Activated T-helper 17 cell treated with anti-CD3 and anti-CD28 coated beads, Interleukin-2, amount 50 U/mL, for 72 hours (primary cell): ENCODE measurements around the gene DNAJC16. TPM values are rescaled to one million over a fixed set of nuclear protein-coding genes. Genes with fewer than 3 reads are reported as not detected.
A peak's percentile ranks its signal among the peaks of the same experiment; 100 is the strongest.
"Not testable (repeated sequence)": the region's sequence is repeated elsewhere in the genome, so short reads cannot be mapped to it uniquely, and the experiment has no call there.

Source experiments
- ATAC-seq: fragments of 150-1000 bp; cut with Tn5 transposase; replicated peaks from 2 replicates; pipeline ENCODE4 v1.10.0; 2021; ENCODE audit warnings: mild to moderate bottlenecking, moderate library complexity
- H3K27ac Mint-ChIP-seq: one replicate; pipeline ENCODE4 v1.8.0; 2022; ENCODE audit warnings: mixed read lengths
- H3K27me3 Mint-ChIP-seq: one replicate; pipeline ENCODE4 v1.8.0; 2022; ENCODE audit warnings: mixed read lengths
- H3K36me3 Mint-ChIP-seq: one replicate; pipeline ENCODE4 v1.8.0; 2022; ENCODE audit warnings: low read depth, mild to moderate bottlenecking, mixed read lengths
- H3K4me1 Mint-ChIP-seq: one replicate; pipeline ENCODE4 v1.8.0; 2022; ENCODE audit warnings: mixed read lengths
- H3K4me3 Mint-ChIP-seq: one replicate; pipeline ENCODE4 v1.8.0; 2022; ENCODE audit warnings: mild to moderate bottlenecking, mixed read lengths
- H3K9me3 Mint-ChIP-seq: one replicate; pipeline ENCODE4 v1.8.0; 2022; ENCODE audit warnings: mixed read lengths
- total RNA-seq, 2 donors: library from RNA; stranded (reverse); gene quantifications; one replicate each; pipeline ENCODE4 v1.2.3, GENCODE V29; 2022

Gene DNAJC16
- total RNA-seq, 2 donors from 2014 or later, result 8.6 to 10.0 TPM

DNA sequence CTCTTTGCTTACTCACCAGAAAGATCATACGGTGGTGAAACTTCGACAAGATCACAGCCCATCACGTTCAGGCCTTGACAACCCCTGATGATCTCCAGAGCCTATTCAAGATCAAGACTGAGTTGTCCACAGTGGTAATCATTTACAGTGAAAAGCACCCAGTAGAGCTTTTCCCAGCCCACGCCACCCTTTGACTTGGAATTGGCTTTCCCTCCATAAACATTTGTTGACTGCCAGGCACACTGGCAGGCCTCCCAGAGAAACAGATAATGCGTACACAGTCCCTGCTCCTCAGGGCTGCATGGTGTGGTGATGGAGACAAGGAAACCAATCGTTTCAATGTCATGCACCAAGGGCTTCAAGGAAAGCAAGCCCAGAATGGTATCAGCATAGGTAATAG, 48.1 kb downstream of the DNAJC16 start:
- peaks cover 14% of the 10 kb centered on the region for H3K4me1 Mint-ChIP-seq
- peak overlapping the region; percentile 15 for H3K27ac Mint-ChIP-seq
- H3K4me3 Mint-ChIP-seq, result no peak overlapping the region
- no peaks in the 10 kb centered on the region for H3K27me3 Mint-ChIP-seq
- ATAC-seq, result no peak
- H3K36me3 Mint-ChIP-seq, result peaks cover 68% of the 10 kb centered on the region
- no peaks in the 10 kb centered on the region for H3K9me3 Mint-ChIP-seq

DNA sequence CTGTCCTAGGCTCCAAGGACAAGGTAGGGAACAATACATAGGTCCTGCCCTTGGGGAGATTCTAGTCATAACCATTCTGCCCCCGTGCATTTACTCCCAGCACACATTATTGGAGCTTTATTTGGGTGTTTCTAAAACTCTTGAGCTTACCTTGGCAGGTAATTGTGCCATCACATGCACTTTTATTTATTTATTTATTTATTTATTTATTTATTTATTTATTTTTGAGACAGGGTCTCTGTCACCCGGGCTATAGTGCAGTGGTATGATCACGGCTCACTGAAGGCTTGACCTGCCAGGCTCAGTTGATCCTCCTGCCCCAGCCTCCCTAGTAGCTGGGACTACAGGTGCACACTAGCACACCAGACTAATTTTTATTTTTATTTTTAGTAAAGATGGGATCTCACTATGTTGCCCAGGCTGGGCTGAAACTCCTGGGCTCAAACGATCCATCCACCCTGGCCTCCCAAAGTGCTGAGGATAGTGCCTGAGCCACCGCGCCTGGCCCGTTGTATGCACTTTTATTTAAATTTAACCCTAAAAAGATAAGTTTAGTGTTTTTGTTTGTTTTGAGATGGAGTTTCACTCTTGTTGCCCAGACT, 49.0 kb downstream of the DNAJC16 start:
- Mint-ChIP-seq H3K4me3 (no peak overlapping the region), H3K9me3 (no peaks in the 10 kb centered on the region), H3K27ac (no peak overlapping the region), H3K27me3 (no peaks in the 10 kb centered on the region), H3K36me3 (peaks cover 59% of the 10 kb centered on the region), H3K4me1 (peaks cover 17% of the 10 kb centered on the region)
- no peak for ATAC-seq

DNA sequence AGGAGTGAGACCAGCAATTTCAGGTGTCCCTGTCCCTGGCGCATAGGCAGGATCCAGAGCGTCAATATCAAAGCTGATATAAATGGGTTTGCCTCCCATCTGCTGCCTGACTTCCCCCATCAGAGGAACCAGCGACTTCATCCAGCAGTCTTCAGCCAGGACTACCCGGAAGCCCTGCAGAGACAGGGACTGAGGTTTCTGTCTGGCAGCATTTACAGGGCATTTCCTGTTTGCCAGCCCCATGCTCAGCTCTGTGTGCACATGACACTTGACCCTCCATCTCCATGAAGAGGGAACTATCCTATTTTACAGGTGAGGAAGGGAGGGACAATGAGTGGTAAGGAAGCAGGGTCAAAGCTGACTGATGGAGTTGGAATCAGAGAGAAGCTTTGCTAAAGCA, 51.0 kb downstream of the DNAJC16 start:
- ATAC-seq, result peak; percentile 41
- Mint-ChIP-seq H3K36me3 (peaks cover 42% of the 10 kb centered on the region), H3K4me3 (peak overlapping the region; percentile 76), H3K9me3 (no peaks in the 10 kb centered on the region), H3K27me3 (no peaks in the 10 kb centered on the region), H3K4me1 (peaks cover 17% of the 10 kb centered on the region), H3K27ac (peak overlapping the region; percentile 94)

DNA sequence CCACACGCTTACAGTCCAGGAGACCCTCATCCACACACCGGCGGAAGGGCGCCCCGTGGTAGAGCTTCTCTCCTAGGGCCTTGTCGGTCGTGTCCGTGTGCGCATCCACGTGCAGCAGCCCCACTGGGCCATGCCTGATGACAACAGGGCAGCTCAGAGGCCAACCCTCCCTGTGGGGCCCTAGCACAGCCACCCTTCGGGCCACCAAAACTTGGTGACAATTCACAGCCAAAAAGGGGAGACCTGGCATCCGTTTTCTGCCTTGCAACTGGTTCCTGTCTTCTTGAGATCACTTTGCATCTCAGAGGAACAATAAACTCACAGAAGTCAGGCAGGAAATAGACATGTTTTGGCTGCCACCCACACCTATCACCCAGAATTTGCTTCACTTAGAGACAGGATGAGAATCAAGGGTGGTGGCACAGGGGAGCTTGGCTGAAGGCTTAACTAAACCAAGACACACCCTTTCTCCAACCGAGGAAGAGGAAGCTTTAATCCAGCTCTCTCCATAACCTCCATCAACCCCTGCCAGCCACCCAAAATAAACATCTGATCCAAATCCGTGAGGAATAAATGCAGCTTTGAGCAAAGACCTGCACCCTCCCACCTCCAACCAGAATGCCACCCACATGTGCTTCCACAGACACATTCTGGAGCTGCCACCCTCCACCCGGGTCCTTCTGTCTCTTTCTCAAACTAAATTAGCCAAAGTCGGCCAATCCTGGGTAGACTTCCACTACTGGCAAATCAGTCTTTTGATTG, 52.5 kb downstream of the DNAJC16 start:
- peaks cover 29% of the 10 kb centered on the region for H3K36me3 Mint-ChIP-seq
- H3K4me1 Mint-ChIP-seq, result peaks cover 22% of the 10 kb centered on the region
- ATAC-seq, result peak; percentile 81

DNA sequence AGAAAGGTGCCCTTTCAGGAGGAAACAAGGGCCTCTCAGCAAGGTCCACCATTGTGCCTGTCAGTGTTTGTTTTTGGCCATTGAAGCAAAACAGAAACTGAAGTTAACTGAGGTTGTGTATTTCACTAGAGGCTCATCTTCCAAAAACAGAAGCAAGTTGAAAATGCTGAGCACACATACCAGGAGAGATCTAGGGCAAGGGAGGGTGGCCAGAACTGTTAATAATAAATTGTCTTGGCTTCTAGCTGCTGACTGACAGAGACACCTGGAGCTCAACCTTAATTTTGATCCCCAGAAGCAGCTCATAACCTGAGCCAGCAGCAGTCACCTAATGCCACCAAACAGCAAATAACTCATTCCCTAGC, 53.0 kb downstream of the DNAJC16 start:
- H3K4me3 Mint-ChIP-seq, result peak overlapping the region; percentile 76
- peaks cover 23% of the 10 kb centered on the region for H3K36me3 Mint-ChIP-seq
- no peaks in the 10 kb centered on the region for H3K9me3 Mint-ChIP-seq
- H3K4me1 Mint-ChIP-seq, result peaks cover 22% of the 10 kb centered on the region
- peak overlapping the region; percentile 94 for H3K27ac Mint-ChIP-seq
- no peaks in the 10 kb centered on the region for H3K27me3 Mint-ChIP-seq
- ATAC-seq, result peak; percentile 20

More for the DNA sequence above, 52.5 kb downstream of the DNAJC16 start:
- Mint-ChIP-seq H3K27ac (peak overlapping the region; percentile 94), H3K9me3 (no peaks in the 10 kb centered on the region), H3K4me3 (peak overlapping the region; percentile 76), H3K27me3 (no peaks in the 10 kb centered on the region)

DNA sequence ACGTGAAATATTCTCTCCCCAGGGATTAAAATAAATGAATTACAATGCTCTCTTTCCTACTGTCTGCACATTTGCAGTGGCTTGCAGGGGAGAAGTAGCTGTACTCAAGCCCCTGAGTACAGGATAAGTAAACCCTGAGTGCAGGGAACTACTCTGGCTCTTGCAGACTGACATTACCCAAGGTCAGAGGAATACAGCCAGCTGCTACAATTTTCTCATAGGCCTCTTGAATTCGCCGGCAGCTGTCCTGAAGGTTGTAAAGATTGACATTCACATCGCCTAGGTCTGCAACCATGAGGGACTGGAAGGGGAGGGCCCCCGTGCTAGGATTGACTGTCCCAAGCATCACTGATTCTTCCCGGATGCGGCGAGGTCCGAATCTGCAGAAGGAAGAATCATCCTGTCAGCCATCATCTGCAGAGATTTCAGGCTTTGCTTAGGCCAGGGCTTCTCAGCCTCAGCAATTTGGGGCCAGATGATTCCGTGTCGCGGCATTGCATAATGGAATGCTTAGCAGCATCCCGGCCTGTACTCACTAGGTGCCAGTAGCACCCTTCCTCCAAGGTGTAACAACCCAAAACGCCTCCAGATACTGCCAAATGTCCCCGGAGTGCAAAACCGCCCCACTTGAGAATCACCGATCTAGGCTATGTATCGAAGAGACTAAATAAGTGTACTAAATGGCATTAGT, 56.5 kb downstream of the DNAJC16 start:
- H3K4me3 Mint-ChIP-seq, result peak overlapping the region; percentile 83
- peaks cover 16% of the 10 kb centered on the region for H3K36me3 Mint-ChIP-seq
- peaks cover 22% of the 10 kb centered on the region for H3K4me1 Mint-ChIP-seq
- H3K27me3 Mint-ChIP-seq, result no peaks in the 10 kb centered on the region
- ATAC-seq, result no peak
- H3K27ac Mint-ChIP-seq, result peak overlapping the region; percentile 72
- H3K9me3 Mint-ChIP-seq, result no peaks in the 10 kb centered on the region

DNA sequence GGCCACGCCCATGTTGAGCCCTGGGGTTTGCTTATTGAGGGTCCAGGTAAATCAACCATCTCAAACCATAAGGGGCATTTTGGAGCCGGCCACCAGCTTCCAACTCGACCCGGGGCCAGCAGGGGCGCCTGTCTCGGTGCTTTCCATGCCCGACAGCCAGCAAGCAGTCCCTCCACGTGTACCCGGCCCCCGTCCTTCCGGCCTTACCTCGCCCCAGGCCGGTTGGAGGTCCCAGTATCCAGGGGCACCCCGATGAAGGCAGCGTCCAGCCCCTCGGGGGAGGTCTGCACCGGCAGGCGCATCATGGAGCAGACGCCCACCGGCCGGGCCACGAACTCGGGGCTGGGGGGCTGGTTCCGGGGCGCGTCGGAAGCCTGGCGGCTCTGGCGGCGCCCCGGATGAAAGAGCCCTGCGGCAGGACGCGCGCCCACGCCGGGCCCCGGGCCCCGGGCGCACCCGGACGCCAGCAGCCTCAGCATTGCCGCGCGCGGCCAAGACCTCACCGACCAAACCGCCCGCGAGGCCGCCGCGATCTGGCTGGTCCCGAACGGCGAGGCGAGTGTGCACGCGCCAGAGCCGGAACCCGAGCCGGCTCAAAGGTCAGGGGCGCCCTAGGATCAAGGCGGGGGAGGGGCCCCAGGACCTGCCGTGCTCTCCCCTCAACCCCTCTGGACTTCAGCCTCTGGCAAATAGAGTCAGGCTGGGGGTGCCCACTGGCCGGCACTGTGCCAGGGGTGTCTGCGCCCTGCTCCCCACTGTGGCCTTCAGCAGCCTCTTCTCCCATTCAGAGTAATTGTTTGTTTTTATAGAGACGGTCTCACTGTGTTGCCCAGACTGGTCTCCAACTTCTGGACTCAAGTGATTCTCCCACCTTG, 58.1 kb downstream of the DNAJC16 start, which contains the start of gene AGMAT:
TSS of gene AGMAT (minus strand) at position 563 of the 875 bp plus-strand sequence. CDS start at position 479, 84 bp downstream.
- Mint-ChIP-seq H3K27ac (peak within 1 kb of the TSS; percentile 72), H3K27me3 (no peaks in the 10 kb centered on the region), H3K4me1 (peaks cover 8% of the 10 kb centered on the region), H3K9me3 (no peaks in the 10 kb centered on the region), H3K4me3 (peak within 1 kb of the TSS; percentile 83), H3K36me3 (peaks cover 20% of the 10 kb centered on the region)
- peak; percentile 88 for ATAC-seq

DNA sequence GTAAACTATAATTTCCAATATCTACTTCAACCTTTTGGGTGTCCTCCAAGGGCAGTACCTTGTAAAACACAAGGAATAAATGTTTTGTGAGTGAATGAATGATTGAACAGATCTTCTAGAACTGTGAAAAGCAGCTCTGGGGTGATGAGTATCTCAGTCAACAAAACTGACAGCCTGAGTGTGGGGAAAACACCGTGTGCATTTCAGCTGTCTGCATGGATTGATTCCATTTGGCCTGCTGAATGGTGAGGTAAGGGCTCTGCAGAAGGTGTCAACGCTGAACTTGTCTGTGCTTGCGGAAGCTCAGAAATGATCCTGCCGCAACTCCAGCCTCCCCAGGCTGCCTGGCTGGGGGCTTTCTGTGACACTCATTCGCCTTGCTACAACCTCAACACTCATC, 65.6 kb downstream of the DNAJC16 start:
- peaks cover 19% of the 10 kb centered on the region for H3K36me3 Mint-ChIP-seq
- no peaks in the 10 kb centered on the region for H3K4me1 Mint-ChIP-seq
- no peak for ATAC-seq
- no peak overlapping the region for H3K27ac Mint-ChIP-seq
- H3K4me3 Mint-ChIP-seq, result no peak overlapping the region
- H3K9me3 Mint-ChIP-seq, result no peaks in the 10 kb centered on the region
- no peaks in the 10 kb centered on the region for H3K27me3 Mint-ChIP-seq

DNA sequence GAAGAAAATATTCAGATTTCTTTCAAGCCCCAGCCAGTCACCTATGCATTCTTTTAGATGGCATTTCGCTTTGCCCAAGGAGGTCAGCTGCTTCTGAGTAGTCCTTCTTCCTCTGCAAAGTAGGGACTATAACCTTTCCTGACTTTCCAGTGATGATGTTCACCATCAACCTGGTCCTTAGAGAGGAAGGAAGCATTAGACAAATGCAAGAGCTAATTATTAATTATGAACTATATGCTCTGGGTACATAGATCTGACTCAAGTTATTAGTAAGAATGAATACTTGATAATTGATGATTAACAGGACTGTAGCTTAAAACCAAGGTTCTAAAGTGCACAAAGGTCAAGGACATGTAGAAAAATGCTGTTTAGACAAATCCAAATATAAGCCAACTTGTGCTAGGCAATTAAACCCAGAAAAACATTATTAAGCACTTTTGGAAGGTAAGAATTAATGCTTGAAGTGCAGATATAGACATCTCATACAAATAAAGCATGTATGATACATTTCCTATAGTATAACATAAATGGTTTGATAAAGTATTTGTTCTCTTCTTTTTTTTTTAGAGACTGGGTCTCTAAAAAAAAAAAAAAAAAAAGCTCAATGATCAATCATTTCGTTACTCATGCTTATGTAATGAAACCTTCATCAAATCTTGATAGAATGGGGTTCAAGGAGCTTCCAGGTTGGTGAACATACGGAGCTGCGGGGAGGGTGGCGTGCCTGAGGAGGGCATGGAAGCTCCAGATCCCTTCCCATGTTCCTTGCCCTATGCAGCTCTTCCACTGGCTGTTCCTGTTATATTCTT, 69.4 kb downstream of the DNAJC16 start:
- Mint-ChIP-seq H3K27me3 (no peaks in the 10 kb centered on the region), H3K9me3 (no peaks in the 10 kb centered on the region), H3K36me3 (no peaks in the 10 kb centered on the region), H3K27ac (no peak overlapping the region), H3K4me3 (no peak overlapping the region), H3K4me1 (no peaks in the 10 kb centered on the region)
- ATAC-seq, result no peak

DNA sequence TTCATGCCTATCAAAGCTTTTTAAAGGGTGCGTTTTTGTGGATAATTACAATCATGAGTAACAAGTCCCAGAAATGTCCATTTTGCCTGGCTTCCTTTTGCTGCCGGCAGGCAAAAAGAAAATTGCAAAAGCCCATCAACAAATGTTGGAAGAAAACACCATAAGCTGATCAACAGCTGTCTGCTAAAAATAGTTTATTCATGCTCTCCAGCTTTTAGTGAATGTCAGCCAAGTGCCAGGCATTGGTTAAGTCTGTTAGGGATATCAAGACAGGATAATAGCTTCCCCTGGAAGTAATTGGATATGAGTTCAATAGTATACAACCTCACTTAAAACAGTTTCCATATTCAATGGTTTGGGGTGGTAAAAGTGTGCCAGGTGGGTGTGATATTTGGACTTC, 71.8 kb downstream of the DNAJC16 start:
- no peaks in the 10 kb centered on the region for H3K27me3 Mint-ChIP-seq
- no peak overlapping the region for H3K4me3 Mint-ChIP-seq
- no peaks in the 10 kb centered on the region for H3K36me3 Mint-ChIP-seq
- H3K4me1 Mint-ChIP-seq, result no peaks in the 10 kb centered on the region
- ATAC-seq, result no peak
- no peaks in the 10 kb centered on the region for H3K9me3 Mint-ChIP-seq
- H3K27ac Mint-ChIP-seq, result no peak overlapping the region

DNA sequence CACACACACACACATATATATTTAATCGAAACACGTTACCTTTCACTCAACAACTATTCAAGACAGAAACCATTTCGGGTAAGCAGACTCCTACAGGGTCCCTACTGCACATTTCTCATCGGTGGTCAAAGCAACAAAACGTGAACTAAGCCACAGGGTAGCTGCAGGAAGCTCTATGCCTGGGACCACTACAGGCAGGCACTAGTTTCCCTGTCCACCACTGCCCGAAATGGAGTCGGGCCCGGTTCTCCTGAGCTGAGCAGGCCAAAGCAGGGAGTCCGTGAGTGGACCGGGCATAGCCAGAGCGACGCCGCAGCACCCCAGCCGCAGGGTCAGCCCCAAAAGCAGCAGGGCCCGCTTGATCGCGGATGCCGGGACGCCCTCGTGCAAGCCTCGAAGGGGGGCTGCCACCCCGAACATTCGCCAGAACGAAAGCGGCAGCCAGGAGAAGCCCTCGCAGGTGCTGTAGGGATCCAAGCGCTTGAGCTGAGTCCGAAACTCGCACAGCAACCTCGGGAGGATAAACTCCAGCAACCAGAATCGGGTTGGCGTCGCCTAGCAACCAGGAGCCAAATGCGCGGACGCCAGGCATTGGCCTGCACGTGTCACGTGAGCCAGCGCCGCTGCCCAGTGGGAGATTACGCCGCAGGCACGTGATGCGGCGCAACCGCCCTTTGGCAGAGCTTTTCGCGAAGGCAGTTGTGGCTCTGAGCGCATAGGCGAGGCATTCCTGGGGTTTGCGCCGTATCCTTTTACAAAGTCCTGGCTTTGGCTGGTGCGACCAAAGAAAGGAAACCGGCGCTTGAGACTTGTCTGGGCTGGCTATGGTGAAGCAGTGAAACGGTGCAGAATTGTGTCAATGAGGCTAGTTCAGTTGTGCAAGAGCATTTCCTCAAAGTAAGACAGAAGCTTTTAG, 76.7 kb downstream of the DNAJC16 start:
- Mint-ChIP-seq H3K4me3 (peak overlapping the region; percentile 86), H3K27ac (peak overlapping the region; percentile 82), H3K4me1 (peaks cover 5% of the 10 kb centered on the region), H3K9me3 (no peaks in the 10 kb centered on the region), H3K36me3 (no peaks in the 10 kb centered on the region), H3K27me3 (no peaks in the 10 kb centered on the region)
- peak; percentile 100 for ATAC-seq

DNA sequence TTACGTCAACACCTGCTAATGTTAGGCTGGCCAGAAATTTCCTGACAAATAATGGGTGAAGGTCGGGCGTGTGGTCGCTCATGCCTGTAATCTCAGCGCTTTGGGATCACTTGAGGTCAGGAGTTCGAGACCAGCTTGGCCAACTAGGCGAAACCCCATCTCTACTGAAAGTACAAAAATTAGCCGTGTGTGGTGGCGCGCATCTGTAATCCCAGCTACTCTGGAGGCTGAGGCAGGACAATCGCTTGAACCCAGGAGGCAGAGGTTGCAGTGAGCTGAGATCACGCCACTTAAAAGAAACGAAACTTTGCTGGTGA, 77.3 kb downstream of the DNAJC16 start:
- Mint-ChIP-seq H3K4me3 (peak overlapping the region; percentile 86), H3K27ac (peak overlapping the region; percentile 82)
- H3K36me3 Mint-ChIP-seq, ATAC-seq, H3K27me3 Mint-ChIP-seq, H3K4me1 Mint-ChIP-seq, H3K9me3 Mint-ChIP-seq: not testable (repeated sequence)

DNA sequence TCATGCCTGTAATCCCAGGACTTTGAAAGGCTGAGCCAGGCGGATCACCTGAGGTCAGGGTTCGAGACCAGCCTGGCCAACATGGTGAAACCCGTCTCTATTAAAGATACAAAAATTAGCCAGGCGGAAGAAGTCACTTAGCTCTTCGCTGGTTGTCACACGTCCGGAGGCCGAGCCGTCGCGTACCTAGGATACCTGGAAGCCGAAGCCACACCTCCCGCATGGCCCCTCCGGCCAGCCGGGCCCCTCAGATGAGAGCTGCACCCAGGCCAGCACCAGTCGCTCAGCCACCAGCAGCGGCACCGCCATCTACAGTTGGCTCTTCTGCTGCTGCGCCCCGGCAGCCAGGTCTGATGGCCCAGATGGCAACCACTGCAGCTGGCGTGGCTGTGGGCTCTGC, 77.8 kb downstream of the DNAJC16 start:
- not testable (repeated sequence) for H3K27me3 Mint-ChIP-seq, H3K9me3 Mint-ChIP-seq, H3K36me3 Mint-ChIP-seq, H3K27ac Mint-ChIP-seq, ATAC-seq, H3K4me1 Mint-ChIP-seq
- H3K4me3 Mint-ChIP-seq, result peak overlapping the region; percentile 86
